Astrocyte of the spinal cord (primary cell): ENCODE data around the gene NPL.

Experiments
- DNase-seq: peaks from one replicate; pipeline ENCODE4 v3.0.0; 2011; ENCODE audit warnings: low read depth, low spot score
- H3K4me3 ChIP-seq: 2 replicates; pipeline ENCODE4 v1.5.1; 2011; ENCODE audit warnings: low read depth, mild to moderate bottlenecking, low read length, moderate library complexity
- CTCF ChIP-seq: IDR thresholded peaks from 2 replicates; pipeline ENCODE4 v1.5.1; 2012; ENCODE audit warnings: low read depth, mild to moderate bottlenecking, low read length, inconsistent platforms
- in situ Hi-C: cut with HindIII; loops from 2 replicates; pipeline ENCODE4 v1.10.0; 2017; ENCODE audit warnings: low sequenced_read_pairs

NPL gene

GRCh38 chr1:182784556-182785171 is 4.9 kb upstream of the NPL start:
- in situ Hi-C loops: loop anchor here (10.0 kb wide), 1 partner anchor 190 kb away; no protein-coding TSS in a partner anchor
- TF ChIP-seq CTCF: peak; percentile 74
- H3K4me3 ChIP-seq: no peak overlapping the region
- DNase-seq: peak; percentile 59

- no peak for TF ChIP-seq CTCF
- in situ Hi-C loops: loop anchor here (10.0 kb wide), 1 partner anchor 190 kb away; no protein-coding TSS in a partner anchor
These were observed 4.4 kb upstream of the NPL start for GRCh38 chr1:182785181-182785580.

GRCh38 chr1:182786223-182786994 is 3.2 kb upstream of the NPL start:
- in situ Hi-C loops: loop anchor here (10.0 kb wide), 1 partner anchor 192 kb away; no protein-coding TSS in a partner anchor
- H3K4me3 ChIP-seq: no peak overlapping the region
- DNase-seq: peak; percentile 77
- peak; percentile 89 for TF ChIP-seq CTCF

More at GRCh38 chr1:182785181-182785580, 4.4 kb upstream of the NPL start:
- no peak overlapping the region for H3K4me3 ChIP-seq
- no peak for DNase-seq

- no peak for DNase-seq
- in situ Hi-C loops: loop anchor here (10.0 kb wide), 1 partner anchor 192 kb away; no protein-coding TSS in a partner anchor
- no peak for TF ChIP-seq CTCF
- no peak overlapping the region for H3K4me3 ChIP-seq
These were observed 2.6 kb upstream of the NPL start for GRCh38 chr1:182786995-182787324.

- no peak for DNase-seq
- no peak for TF ChIP-seq CTCF
- H3K4me3 ChIP-seq: no peak overlapping the region
- in situ Hi-C loops: no loop called here
These were observed 2.0 kb downstream of the NPL start for GRCh38 chr1:182791281-182792179.

- in situ Hi-C loops: no loop called here
- TF ChIP-seq CTCF: no peak
- no peak for DNase-seq
- no peak overlapping the region for H3K4me3 ChIP-seq
These were observed 4.5 kb downstream of the NPL start for GRCh38 chr1:182794091-182794490.
